Retinal pigment epithelial cell (primary cell): ENCODE data around the gene MED25.

Source experiments
- DNase-seq: peaks from one replicate; pipeline ENCODE4 v3.0.0-alpha.2; 2010; ENCODE audit warnings: low read depth
- H3K4me3 ChIP-seq: 2 replicates; pipeline ENCODE4 v1.5.1; 2011; ENCODE audit warnings: mild to moderate bottlenecking, low read length, control low read depth, moderate library complexity
- TF ChIP-seq, protein P1 (sequence below): conservative IDR thresholded peaks from 2 replicates; pipeline ENCODE4 v1.5.1; 2011; ENCODE audit warnings: low read depth, low read length, control low read depth, inconsistent platforms

The MED25 gene

DNA sequence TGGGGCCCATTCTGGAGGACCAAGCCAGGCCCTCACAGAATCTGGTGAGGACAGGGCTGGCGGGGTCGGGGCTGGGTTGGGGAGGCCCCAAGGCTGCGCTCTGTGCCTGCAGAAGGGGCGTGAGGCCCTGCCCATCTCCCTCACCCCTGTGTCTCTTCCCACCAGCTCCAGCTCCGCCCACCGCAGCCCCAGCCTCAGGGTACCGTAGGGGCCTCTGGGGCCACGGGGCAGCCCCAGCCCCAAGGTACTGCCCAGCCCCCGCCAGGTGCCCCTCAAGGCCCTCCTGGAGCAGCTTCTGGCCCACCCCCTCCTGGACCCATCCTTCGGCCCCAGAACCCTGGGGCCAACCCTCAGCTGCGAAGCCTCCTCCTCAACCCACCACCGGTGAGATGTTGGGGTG lies 17.5 kb downstream of the MED25 start:
- no peak overlapping the region for H3K4me3 ChIP-seq
- TF ChIP-seq, protein P1, sequence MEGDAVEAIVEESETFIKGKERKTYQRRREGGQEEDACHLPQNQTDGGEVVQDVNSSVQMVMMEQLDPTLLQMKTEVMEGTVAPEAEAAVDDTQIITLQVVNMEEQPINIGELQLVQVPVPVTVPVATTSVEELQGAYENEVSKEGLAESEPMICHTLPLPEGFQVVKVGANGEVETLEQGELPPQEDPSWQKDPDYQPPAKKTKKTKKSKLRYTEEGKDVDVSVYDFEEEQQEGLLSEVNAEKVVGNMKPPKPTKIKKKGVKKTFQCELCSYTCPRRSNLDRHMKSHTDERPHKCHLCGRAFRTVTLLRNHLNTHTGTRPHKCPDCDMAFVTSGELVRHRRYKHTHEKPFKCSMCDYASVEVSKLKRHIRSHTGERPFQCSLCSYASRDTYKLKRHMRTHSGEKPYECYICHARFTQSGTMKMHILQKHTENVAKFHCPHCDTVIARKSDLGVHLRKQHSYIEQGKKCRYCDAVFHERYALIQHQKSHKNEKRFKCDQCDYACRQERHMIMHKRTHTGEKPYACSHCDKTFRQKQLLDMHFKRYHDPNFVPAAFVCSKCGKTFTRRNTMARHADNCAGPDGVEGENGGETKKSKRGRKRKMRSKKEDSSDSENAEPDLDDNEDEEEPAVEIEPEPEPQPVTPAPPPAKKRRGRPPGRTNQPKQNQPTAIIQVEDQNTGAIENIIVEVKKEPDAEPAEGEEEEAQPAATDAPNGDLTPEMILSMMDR, result no peak
- DNase-seq, result no peak

DNA sequence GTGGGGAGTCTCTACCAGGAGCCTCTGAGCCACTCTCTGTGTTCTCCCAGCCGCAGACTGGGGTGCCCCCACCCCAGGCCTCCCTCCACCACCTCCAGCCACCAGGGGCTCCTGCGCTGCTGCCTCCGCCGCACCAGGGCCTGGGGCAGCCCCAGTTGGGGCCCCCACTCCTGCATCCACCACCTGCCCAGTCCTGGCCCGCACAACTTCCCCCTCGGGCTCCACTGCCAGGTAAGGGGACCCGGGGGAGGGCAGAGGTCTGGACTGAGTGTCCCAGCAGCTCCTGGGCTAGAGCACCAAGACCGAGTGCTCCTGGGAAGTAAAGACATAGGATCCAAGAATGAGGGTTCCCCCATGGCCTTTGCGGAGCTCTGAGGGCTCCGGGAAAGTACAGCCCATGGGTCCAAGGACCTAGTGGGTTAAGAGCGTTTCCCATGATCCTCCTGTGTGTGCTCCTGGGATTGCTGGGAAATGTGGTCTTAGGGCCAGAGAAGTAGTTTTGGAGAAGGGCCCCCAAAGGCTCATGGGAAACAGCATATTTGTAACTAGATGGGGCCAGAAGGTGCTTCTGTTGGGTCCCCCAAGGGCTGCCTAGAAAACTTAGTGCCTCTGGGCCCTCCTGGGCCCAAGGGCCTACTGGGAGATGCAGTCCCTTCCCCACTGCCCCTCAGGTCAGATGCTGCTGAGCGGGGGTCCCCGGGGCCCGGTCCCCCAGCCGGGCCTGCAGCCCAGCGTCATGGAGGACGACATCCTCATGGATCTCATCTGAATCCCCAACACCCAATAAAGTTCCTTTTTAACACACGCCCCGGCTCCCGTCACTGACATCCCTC lies 18.3 kb downstream of the MED25 start:
- TF ChIP-seq, protein P1, result no peak
- DNase-seq, result no peak
- H3K4me3 ChIP-seq, result no peak overlapping the region

DNA sequence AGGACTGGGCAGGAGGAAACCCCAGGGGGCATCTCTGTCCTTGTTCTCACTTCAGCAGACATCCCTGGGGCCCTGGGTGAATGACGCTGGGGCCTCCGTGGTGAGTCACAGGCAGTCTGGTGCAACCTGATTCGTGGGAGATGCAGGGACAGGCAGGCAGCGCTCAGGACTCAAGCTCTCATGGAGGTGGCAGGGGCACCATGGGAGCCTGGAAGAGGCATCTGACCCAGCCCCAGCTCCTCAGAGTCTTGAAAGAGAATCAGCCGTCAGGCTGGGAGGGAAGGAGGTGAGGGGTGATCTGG lies 18.9 kb downstream of the MED25 start:
- TF ChIP-seq, protein P1, result no peak
- no peak for DNase-seq
- H3K4me3 ChIP-seq, result no peak overlapping the region

DNA sequence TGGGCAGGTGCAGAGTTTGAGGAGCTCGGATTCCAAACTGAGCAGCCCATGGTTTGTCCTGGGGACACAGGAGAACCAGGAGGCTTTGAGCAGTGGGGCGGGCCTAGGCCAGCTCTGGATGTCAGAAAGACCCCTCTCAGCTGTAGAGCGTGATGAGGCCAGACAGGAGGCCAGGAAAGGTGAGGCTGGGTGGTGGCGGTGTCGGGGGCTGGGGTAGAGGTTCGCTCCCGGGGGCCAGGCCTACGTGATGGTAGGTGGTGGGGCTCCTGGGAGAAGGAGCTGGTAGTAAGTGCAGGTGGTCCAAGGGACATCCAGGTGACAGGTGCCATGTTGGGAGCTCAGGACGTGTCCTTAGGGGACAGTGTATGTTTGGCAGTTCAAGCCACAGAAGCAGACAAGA lies 19.3 kb downstream of the MED25 start:
- TF ChIP-seq, protein P1, result no peak
- H3K4me3 ChIP-seq, result no peak overlapping the region
- DNase-seq, result no peak

DNA sequence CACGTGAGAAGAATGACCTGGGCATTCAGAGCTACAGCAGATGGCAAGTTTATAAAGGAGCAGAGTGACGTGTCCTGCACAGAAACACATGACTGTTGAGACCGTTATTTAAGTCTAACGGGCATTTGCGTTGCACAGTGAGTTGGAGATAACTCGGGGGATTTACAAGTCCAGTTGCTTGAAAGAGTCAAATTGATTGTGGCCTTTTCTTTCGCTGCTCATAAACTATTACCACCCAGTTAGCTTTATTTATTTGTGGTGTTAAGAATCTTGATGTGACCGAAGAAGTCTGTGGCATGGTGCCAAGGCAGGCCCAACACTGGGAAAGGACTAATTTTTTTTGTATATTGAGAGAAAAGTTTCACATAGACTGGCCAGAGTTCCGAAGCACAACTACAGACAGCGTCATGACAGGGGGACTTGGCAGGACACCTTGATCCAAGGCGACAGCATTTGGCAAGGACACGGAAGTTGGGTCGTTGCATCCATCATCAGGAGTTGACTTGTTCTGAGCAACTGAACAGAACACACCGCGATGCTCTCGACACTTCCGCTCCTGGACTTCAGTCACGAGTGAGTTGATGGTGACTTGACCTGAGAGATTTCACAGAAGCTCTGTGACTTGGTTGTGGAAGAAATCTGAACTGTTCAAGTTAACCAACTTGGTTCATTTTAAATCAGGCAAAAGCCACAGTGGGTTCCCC lies 20.9 kb downstream of the MED25 start:
- peak; percentile 63 for DNase-seq

DNA sequence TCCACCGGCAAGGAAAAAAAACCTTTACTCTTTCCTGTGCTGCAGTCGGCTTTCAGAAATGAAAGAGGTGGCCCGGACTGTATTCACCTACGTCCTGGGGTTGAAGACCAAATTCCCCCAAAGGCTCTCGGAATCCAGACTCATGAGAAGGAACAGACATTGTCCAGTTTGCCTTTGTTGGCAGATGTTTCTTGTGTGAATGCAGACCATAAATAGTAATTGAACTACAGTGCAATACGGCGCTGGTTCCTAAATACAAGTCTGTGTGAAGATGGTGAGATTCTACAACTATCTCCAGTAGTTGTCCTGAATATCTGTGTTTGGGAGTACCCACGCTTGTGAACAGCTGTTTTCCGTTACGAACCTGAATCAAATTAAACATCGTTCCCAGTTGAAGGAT lies 21.6 kb downstream of the MED25 start:
- DNase-seq, result no peak
- TF ChIP-seq, protein P1, result no peak
- H3K4me3 ChIP-seq, result no peak overlapping the region

More for the DNA sequence above, 20.9 kb downstream of the MED25 start:
- H3K4me3 ChIP-seq, result no peak overlapping the region
- TF ChIP-seq, protein P1, result no peak

DNA sequence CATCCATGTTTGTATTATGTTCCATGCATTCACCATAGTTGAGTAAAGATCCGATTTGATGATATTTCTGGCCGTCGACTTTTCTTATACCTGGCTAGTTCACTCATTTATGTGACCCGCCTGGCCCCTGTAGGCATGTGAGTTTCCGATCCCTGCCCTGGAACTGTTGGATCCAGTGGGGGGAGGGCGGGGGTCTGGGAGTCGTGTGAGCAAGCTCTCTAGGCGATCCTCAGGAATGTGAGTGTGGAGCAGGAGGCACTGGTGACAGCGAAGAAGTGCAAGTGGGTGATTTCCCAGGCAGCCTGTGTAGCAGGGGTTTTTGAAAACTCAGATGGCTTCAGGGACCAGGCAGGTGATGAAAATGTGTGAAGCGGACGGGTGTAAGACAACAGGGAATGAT lies 22.2 kb downstream of the MED25 start:
- TF ChIP-seq, protein P1, result no peak
- DNase-seq, result no peak
- no peak overlapping the region for H3K4me3 ChIP-seq
